Right forelimb (tissue), 1 donor: ENCODE results near the gene NAV2.

Experiments used
- DNase-seq: peaks from one replicate; pipeline ENCODE4 v3.0.0-alpha.2; 2018

Gene NAV2

DNA sequence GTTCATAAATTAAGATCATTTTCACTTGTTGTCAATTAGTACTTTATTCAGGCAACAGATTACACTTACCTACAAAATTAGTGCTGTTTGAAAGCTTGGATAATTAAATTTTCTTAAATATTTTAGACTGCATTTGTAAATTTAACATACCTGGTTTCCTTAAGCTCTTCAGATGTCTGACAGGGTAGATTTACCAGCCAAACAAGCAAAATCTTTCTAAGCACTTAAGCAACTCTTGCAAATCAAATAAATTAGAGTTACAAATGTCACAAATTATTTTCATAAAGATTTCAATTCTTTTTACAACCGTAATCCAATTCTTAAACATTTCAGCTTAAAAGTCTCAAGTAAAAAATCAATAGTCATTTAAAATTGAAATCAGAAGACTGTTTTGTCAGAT lies 317.8 kb downstream of the NAV2 start:
- no peak for DNase-seq

DNA sequence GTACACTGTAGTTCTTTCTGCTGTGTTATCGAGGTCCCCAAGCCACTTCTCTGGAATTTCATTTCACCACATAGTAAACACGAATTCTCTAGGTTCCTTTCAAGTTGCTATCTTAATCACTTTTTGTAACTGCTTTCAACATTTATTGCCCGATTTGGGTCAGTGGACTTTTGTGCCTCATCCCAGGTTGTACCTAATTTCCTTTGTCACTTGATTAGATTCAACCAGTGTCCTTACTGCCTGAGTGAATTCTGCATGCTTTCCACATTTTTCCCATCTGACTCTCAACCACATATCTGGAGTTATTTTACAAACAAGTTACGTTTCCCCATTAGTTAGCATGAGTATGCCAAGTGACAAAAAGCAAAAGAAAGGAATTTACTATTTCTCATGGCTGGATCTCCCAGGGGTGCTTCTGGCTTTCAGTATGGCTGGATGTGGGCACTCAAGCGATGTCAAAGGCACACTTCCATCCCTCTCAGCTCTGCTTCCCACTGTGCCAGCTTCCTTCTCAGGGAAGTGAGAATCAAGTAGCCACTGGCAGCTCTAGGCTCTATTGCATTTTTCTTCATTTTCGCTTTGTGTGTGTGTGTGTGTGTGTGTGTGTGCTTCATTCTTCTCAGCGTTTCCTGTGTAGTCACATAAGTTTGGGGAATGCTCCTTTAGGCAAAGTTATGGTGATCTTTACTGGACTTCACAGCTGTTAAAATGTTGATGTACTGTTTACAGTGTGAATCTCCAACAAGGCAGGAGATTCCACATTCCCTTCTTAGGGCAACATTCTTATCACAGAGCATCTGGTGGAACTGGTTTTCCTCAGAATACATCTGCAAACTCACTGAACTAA lies 318.7 kb downstream of the NAV2 start:
- no peak for DNase-seq

DNA sequence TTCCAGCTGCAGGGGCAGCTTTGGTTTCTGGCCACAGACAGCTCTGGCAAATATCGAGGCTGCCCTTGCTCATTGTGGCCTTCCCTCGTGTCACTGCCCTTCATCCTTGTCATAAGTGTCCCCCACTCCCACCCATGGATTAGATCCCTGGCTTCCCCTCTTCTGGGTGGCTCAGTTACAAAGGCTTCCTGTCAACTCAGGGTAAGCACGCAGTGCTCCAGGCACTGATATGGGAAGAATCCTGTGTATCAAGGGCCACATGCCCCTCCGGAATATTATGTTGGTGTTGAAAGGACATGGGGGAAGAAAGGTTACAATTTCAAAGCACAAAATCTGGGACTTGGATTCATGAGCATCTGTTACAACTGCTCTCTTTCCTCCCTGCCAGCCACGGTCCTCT lies 319.5 kb downstream of the NAV2 start:
- no peak for DNase-seq

DNA sequence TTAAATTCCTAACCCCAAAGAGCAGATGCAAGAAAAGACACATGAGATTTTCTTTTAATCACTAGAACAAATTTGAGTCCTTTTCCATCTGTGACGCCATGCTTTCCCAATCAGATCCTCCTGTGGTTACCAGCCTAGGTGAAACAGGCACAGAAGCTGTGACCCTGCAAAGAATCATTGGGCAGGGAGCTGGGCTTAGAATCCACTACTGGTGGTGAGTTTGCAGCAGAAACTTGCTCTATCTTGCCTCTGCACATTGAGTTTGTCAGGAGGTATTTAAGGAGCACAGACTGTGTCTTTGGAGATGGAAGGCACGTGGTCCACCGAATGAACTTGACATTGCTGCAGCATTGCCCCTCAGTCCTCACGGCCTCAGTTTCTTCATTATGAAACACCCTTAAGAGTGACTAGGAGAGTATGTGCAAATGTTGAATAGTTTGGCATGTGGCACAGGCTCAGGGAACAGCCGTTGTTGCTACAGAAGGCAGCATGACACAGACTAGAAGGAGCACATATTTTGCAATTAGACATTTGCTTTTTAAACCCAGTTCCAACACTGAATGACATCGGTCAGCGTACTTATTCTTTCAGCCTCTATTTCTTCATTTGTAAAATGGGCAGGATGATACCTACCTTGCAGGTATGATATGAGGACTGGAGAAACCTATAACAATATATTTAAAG lies 320.1 kb downstream of the NAV2 start:
- DNase-seq = no peak

DNA sequence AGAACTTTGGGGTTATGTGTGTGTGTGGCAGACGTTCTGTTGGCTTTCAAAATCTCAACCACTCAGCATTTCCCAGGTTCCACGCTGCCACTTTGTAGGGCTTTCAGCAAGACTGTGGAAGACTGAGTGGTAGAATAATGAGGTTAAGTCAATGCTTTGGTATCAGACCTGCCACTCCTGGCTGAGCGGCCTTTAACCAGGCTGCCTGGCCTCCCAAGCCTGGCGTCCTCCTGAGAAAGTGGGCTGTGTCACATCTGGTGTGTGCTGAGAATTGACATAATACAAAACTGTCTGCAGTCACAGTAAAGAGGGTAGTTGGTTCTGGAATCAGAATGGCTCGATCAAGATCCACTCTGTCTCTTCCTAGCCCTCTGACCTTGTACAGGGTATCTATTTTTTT lies 321.2 kb downstream of the NAV2 start:
- no peak for DNase-seq

DNA sequence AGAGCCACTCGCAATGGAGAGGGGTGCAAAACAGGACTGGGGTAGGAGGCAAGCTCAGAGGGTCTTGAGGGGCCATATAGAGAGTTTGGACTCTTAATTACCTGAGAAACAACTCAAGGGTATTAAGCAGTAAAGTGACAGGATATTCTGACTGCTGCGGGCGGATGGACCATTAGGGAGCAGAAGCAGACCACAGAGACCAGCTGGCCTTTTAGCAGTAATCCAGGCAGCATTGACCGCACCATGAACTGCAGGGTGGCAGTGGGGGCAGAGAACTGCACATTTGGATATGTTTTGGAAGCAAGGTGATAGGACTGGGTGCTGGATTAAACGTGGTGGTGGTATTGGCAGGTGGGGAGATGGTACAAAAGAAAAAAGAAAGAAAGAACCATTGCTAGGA lies 322.3 kb downstream of the NAV2 start:
- no peak for DNase-seq

DNA sequence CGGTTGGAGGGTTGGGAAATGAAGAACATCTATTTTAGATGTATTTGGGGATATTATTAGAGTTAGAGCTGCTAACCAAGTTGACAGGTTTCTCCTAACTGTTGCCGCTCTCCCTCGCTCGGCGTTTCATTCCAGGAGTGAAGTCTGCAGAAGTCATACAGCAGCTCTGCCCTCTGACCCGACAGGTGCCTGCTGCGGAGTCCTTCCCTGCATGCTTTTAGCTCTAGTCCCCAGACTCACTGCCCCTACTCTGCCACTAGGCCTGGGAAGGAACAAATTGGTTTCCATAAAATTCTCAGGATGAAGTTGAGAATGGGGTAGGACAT lies 322.7 kb downstream of the NAV2 start:
- no peak for DNase-seq

DNA sequence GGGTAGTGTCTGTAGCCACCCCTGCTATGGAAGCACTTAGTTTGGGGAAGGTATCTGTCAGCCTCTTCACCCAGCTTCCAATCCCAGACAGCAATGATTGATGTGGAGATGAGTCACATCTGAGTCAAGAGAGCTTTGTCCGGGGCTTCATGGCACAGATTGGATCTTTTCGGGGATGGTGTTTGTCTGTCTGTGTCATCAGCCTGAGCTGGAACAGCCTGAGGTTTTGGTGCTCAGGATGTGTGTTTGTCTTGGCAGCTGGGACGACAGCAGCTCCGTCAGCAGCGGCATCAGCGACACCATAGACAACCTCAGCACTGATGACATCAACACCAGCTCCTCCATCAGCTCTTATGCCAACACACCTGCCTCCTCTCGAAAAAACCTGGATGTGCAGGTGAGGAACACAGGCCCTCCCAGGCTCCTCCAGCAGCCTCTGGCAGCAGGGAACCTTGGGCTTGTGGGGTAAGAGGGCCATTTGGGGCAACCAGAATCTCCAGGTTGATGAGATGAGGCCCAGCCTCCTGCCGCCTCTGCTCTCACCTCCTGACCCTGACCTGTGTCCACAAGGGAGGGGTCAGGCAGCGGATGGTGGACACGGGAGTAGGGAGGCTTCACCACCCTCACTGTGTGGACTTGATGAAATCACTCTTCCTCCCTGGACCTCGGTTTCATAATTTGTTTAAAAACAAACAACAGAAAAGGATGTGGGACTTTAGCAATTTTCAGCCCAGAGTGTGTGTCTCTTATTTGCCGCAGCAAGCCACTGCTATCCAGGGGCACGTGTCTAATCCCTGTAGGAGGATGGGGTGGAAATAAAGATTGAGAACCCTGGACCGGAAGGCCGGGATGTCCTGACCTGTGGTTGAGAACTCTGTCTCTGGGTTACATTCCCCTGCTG lies 323.3 kb downstream of the NAV2 start:
- DNase-seq = no peak

DNA sequence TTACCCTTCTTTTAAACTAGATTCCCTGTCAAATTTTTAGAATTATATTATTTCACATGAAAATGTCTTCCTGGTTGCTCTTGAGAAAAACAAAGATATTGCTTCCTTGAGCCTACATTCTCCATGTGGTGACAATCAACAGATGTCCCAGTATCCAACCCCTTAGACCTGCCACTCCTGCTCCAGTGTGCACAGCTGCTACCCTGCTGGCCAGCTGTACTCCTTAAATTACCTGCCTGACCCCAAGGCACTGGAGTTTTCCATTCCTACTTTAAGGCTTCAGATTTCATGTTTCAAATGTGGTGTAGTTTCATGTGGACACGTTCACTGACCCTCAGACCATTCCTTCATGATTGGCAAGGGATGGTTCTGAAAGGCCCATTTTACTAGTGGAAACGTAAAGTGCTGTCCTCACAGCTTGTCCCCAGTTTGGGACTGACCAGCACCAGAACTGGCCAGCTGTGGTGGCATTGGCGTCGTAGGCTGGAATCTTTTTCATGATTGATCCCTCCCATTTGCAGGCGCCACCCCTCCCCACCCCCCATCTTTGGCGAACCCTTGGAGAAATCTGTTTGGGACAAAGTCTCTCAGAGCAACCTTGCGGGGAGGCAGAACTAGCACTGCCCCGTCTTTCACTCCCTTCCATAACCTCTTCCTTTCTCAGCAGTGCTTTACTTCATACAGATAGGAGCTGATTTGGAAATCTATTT lies 324.1 kb downstream of the NAV2 start:
- no peak for DNase-seq

DNA sequence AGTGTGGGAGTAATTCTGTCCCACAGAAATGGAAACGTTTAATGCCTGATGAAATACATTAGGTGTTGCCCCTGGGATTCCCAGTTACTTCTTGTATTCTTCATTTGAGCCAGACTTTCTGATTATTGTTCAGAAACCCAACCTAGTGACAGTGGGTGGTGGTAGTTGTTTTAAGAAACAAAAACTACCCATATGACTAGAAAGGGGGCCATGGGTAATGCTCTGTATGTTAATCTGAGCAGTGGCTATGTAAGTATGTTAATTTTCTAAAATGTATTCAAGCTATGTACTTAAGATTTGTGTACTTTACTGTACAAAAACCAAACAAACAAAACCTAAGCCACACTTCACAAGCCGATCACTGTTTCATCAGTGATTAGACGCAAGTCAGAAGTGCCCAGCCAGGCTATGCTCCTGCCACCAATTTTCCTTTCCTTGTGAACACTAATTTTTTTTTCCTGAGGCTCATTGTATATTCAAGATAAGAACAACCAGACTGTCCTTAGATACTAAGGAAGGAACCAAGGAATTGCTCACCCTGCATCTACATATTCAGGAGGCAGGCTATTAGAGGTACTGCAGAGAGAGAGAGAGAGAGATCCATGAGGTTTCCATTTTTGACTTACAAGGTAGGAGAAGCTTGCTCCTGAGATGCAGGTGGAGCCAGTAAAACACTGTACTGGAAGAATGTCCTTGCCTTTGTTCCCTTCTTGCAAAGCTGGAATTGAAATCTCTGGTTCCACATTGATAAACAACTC lies 324.9 kb downstream of the NAV2 start:
- DNase-seq = no peak

DNA sequence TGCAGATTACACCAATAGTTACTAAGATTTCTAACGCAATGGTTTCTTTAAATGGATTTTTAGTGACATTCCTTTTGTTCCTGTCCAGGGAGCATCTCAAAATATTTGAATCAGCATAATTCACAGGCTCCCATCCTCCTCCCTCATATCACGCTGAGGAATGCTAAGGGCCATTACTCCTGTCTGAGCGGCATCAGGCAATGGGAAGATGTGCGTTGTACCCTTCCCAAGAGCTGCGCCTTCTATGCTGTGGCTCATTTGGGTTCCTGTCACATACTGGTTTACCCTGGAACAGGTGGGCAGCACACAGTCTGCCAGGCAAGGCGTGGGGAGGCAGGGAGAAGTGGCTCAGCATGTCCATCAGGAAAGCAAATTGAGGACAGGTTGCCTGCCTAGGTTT lies 325.8 kb downstream of the NAV2 start:
- no peak for DNase-seq

DNA sequence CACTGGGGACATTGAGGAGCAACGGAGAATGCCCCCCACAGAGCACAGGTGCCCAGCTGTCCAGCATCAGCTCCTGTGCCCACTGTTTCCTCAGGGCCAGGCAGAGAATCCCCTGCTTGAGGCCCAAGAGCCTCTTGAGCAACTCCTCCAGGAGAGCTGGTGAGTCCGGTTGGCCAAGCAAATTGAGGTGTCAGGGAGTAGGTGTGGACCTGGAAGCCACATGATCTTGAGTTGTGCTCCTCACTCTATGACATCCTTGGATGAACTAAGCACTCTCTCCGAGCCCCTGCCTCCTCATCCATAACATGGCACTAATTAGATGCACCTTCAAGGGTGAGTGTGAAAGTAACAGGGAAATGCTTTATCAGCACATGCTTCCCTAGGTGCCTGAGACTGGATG lies 326.3 kb downstream of the NAV2 start:
- no peak for DNase-seq

DNA sequence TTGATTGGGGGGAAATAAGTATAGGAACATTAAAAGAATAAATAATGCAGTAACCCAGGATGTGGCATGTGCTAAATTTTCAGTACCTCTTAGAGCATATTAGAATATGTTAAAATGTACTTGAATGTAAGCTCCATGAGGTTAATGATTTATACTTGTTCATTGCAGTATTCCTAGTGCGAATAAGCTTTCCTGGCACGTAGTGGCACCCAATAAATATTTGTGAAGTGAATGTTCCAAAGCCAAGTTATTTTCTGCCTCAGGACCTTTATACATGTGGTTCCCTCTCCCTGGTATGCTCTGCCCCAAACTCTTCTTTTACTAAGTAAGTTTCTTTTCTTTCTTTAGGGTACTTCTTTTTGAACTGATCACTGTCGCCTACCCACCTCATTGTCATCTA lies 328.9 kb downstream of the NAV2 start:
- no peak for DNase-seq

DNA sequence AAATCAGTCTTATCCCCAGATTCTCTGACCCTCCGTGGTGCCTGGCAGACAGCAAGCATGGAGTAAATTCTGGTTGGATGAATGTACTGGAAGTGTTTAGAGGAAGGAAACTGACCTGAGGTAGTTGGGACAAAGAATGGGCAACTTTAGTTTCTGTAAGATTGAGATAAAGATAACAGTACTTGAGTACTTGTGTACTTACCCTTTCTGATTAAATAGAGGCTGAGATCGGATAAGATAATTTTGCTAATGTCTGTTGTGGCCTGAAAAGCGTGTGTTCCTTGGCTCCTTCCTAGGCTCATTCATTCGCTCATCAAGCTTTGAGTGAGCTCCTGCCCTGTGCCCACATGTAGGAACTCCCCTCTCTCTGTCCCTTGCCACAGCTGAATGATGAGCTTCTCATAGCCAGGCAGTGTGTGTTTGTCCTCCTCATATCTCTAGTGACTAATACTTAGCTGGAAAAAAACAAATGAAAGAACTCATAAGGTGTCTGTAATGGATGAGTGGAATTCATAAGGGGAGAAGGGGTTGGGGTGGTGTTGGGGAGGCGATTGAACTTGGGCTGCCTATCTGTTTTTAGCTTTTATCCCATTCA lies 329.5 kb downstream of the NAV2 start:
- no peak for DNase-seq

DNA sequence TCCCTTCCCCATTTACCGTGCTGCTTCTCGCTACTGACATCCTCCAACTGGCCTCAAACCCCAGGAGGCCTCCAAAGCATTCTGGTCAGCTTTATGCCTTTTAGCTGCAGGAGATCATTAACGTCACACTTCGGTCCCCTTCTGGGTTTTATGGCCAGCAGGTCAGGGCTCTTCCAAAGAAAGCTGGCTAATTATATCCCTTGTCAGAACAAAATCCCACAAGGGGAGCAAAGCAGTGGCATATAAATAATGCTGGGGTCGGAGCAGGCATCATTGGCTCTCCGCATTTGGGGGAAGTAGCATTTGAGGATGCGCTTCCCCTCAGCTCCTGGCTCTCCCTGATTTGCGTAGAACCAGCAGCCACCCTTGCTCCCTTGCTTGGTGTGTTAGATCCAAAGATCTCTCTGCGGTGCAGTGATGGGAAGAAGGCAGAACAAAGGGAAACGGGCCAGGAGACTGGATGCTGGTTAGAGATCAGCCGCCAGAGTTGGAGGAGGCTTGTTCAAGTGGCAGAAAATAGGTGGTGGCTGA lies 330.2 kb downstream of the NAV2 start:
- no peak for DNase-seq

DNA sequence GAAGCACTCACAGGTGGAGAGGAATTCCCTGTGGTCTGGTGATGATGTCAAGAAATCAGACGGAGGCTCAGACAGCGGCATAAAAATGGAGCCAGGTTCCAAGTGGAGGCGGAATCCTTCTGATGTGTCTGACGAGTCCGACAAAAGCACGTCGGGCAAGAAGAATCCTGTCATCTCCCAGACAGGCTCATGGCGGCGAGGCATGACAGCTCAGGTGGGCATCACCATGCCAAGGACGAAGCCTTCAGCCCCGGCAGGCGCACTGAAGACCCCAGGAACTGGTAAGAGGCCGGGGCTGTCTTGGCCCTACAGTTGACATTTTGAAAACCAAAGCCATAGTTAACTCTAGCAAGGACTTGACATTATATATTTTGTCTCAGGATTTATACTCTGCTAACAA lies 331.4 kb downstream of the NAV2 start:
- no peak for DNase-seq

DNA sequence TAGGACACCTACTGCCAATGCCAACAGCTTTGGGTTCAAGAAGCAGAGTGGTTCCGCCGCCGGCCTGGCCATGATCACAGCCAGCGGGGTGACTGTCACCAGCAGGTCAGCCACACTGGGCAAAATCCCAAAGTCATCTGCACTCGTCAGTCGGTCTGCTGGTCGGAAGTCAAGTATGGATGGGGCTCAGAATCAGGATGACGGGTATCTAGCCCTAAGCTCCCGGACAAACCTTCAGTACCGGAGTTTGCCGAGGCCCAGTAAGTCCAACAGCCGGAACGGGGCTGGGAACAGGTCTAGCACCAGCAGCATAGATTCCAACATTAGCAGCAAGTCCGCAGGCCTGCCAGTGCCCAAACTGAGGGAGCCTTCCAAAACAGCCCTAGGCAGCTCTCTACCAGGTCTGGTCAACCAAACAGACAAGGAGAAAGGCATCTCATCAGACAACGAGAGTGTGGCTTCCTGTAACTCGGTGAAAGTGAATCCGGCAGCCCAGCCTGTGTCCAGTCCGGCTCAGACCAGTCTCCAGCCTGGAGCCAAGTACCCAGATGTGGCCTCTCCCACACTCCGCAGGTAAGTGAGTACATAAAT lies 332.6 kb downstream of the NAV2 start:
- DNase-seq = no peak

DNA sequence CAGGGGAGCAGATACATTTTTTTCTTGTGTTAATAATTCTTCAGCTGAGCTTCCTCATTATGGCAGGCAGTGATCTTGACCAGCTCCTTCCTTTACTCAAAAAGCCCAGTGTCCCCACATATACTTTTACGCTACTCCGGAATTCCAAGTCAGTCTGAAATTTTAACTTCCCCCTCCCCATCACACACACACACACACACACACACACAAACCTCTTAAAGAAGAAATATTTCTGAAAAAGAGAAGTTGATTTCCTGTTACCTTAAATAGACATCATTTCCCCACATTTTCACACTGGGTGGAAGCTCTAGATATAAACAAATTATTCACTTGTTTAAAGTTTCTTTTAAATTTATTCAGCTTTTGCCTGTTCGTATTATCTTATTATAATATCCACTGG lies 333.8 kb downstream of the NAV2 start:
- DNase-seq = no peak

DNA sequence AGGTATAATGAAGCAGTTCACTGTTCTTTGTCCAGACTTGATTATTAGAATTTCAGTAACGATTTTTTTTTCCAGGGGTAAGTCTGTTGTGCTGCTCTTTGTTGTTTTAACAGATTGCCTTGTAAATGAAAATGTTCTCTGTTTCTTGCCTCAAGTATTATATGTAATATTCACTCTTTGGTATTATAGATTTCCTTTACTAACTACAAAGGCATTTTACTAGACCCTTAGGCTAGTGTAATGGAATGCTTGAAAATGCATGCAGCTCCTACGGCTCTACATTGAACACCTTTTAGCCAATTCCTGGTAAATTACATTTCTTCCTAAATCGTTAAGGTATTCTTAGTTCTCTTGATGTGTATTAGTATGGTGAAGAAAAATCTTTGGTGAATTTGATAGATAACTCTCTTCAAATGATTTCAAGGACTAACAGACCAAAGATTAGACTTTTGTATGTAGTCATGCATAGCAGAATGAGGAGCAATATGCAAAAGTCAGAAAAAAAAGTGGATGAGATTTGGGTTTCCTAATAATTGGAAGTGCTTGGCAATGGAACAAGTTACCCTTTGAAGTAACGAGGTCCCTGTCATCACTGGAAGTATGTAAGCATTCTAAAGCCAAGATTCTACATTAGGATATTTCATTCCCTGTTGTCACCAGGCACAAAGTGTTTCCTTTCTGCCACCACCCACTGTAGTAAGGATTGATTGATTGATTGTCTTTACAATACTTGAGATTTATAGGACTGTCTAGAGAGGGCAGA lies 334.6 kb downstream of the NAV2 start:
- DNase-seq = no peak

DNA sequence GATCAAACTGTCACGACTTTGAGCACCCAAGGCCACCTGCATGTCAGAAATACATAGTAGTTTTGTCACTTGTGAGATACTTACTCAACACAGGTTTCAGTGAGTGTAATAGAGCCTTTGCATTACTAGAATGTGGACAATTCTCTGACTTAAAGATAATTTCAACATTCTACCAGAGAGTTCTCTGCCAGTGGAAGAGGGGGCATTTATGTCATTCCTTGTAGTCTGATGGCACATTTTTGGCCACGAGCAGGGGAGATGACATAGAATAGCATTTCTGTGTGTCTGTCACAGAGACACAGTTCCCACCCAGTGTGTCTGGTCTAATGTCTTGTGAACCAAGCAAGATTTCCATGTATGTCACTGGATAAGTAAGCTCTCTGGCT lies 335.1 kb downstream of the NAV2 start:
- no peak for DNase-seq
